Measurements from ENCODE around the gene N4BP2L2.

Gene N4BP2L2

GRCh38 chr13:32555613-32556012 is 17.0 kb upstream of the N4BP2L2 start:
- H3K79me2 ChIP-seq, result no peaks in the 10 kb centered on the region

GRCh38 chr13:32553720-32554119 is 15.1 kb upstream of the N4BP2L2 start:
- Histone ChIP-seq H2AFZ (no peak overlapping the region), H3K9ac (no peak overlapping the region), H3K27ac (no peak overlapping the region), H3K4me3 (ENCODE audit: low read depth, low read length) (no peak overlapping the region), H3K4me1 (no peaks in the 10 kb centered on the region), H3K36me3 (ENCODE audit: control insufficient read depth, insufficient read depth, low read length) (no peaks in the 10 kb centered on the region), H3K9me3 (ENCODE audit: control insufficient read depth, low read length) (no peaks in the 10 kb centered on the region), H3K27me3 (ENCODE audit: control insufficient read depth, insufficient read depth, low read length) (no peaks in the 10 kb centered on the region), H3K4me2 (ENCODE audit: low read length) (no peak overlapping the region), H3K79me2 (no peaks in the 10 kb centered on the region)
- no peak for TF ChIP-seq CTCF (IDR thresholded peaks at IDR 0.05)

More at GRCh38 chr13:32555613-32556012, 17.0 kb upstream of the N4BP2L2 start:
- H3K4me3 ChIP-seq (ENCODE audit: low read depth, low read length), result no peak overlapping the region
- no peak overlapping the region for H3K9ac ChIP-seq
- no peak overlapping the region for H2AFZ ChIP-seq
- H3K4me1 ChIP-seq, result no peaks in the 10 kb centered on the region
- no peak overlapping the region for H3K27ac ChIP-seq
- no peaks in the 10 kb centered on the region for H3K9me3 ChIP-seq (ENCODE audit: control insufficient read depth, low read length)
- H3K4me2 ChIP-seq (ENCODE audit: low read length), result no peak overlapping the region
- H3K27me3 ChIP-seq (ENCODE audit: control insufficient read depth, insufficient read depth, low read length), result no peaks in the 10 kb centered on the region
- no peak for TF ChIP-seq CTCF (IDR thresholded peaks at IDR 0.05)
- no peaks in the 10 kb centered on the region for H3K36me3 ChIP-seq (ENCODE audit: control insufficient read depth, insufficient read depth, low read length)

- no peak overlapping the region for H2AFZ ChIP-seq
- TF ChIP-seq CTCF (IDR thresholded peaks at IDR 0.05), result no peak
- H3K4me1 ChIP-seq, result no peaks in the 10 kb centered on the region
- H3K9ac ChIP-seq, result no peak overlapping the region
- H3K36me3 ChIP-seq (ENCODE audit: control insufficient read depth, insufficient read depth, low read length), result no peaks in the 10 kb centered on the region
- H3K27me3 ChIP-seq (ENCODE audit: control insufficient read depth, insufficient read depth, low read length), result no peaks in the 10 kb centered on the region
- H3K9me3 ChIP-seq (ENCODE audit: control insufficient read depth, low read length), result no peaks in the 10 kb centered on the region
- no peak overlapping the region for H3K4me3 ChIP-seq (ENCODE audit: low read depth, low read length)
- no peak overlapping the region for H3K27ac ChIP-seq
- no peak overlapping the region for H3K4me2 ChIP-seq (ENCODE audit: low read length)
- H3K79me2 ChIP-seq, result no peaks in the 10 kb centered on the region
These were observed 11.2 kb upstream of the N4BP2L2 start for GRCh38 chr13:32549788-32550187.

GRCh38 chr13:32548837-32549236 is 10.2 kb upstream of the N4BP2L2 start:
- Histone ChIP-seq H3K4me1 (no peaks in the 10 kb centered on the region), H3K4me2 (ENCODE audit: low read length) (no peak overlapping the region), H3K36me3 (ENCODE audit: control insufficient read depth, insufficient read depth, low read length) (no peaks in the 10 kb centered on the region), H2AFZ (no peak overlapping the region), H3K4me3 (ENCODE audit: low read depth, low read length) (no peak overlapping the region), H3K27me3 (ENCODE audit: control insufficient read depth, insufficient read depth, low read length) (no peaks in the 10 kb centered on the region), H3K79me2 (no peaks in the 10 kb centered on the region), H3K27ac (no peak overlapping the region), H3K9me3 (ENCODE audit: control insufficient read depth, low read length) (no peaks in the 10 kb centered on the region), H3K9ac (no peak overlapping the region)
- no peak for TF ChIP-seq CTCF (IDR thresholded peaks at IDR 0.05)

- TF ChIP-seq CTCF (IDR thresholded peaks at IDR 0.05), result no peak
- Histone ChIP-seq H3K4me1 (no peaks in the 10 kb centered on the region), H3K9ac (no peak overlapping the region), H3K79me2 (no peaks in the 10 kb centered on the region), H3K4me3 (ENCODE audit: low read depth, low read length) (no peak overlapping the region), H2AFZ (no peak overlapping the region), H3K4me2 (ENCODE audit: low read length) (no peak overlapping the region), H3K27ac (no peak overlapping the region), H3K9me3 (ENCODE audit: control insufficient read depth, low read length) (no peaks in the 10 kb centered on the region), H3K36me3 (ENCODE audit: control insufficient read depth, insufficient read depth, low read length) (no peaks in the 10 kb centered on the region), H3K27me3 (ENCODE audit: control insufficient read depth, insufficient read depth, low read length) (no peaks in the 10 kb centered on the region)
These were observed 6.5 kb upstream of the N4BP2L2 start for GRCh38 chr13:32545083-32545482.
